Mucosa of stomach (tissue), 1 donor: ENCODE measurements around the gene ZNF418.
"Not testable (repeated sequence)": the region's sequence is repeated elsewhere in the genome, so short reads cannot be mapped to it uniquely, and the experiment has no call there.

Experiments used
- H3K27me3 ChIP-seq: one replicate; pipeline ENCODE4 v1.7.0; 2013; ENCODE audit warnings: mild to moderate bottlenecking, low read length; ENCODE audit not compliant: control insufficient read depth, insufficient read depth
- H3K36me3 ChIP-seq: one replicate; pipeline ENCODE4 v1.7.0; 2013; ENCODE audit warnings: low read length; ENCODE audit not compliant: control insufficient read depth, insufficient read depth
- H3K4me1 ChIP-seq: one replicate; pipeline ENCODE4 v1.7.0; 2013; ENCODE audit warnings: mild to moderate bottlenecking, low read length; ENCODE audit not compliant: control insufficient read depth, insufficient read depth
- H3K4me3 ChIP-seq: one replicate; pipeline ENCODE4 v1.7.0; 2013; ENCODE audit warnings: low read length
- H3K9ac ChIP-seq: one replicate; pipeline ENCODE4 v1.7.0; 2013; ENCODE audit warnings: mild to moderate bottlenecking, low read length, moderate library complexity
- H3K9me3 ChIP-seq: one replicate; pipeline ENCODE4 v1.7.0; 2013; ENCODE audit warnings: mild to moderate bottlenecking, low read length, moderate library complexity; ENCODE audit not compliant: control insufficient read depth
- donor health status: Pancreatic carcinoma.

ZNF418 gene

GRCh38 chr19:57941593-57941992 lies 6.4 kb upstream of the ZNF418 start:
- H3K36me3 ChIP-seq: peaks cover 8% of the 10 kb centered on the region
- no peaks in the 10 kb centered on the region for H3K27me3 ChIP-seq

DNA sequence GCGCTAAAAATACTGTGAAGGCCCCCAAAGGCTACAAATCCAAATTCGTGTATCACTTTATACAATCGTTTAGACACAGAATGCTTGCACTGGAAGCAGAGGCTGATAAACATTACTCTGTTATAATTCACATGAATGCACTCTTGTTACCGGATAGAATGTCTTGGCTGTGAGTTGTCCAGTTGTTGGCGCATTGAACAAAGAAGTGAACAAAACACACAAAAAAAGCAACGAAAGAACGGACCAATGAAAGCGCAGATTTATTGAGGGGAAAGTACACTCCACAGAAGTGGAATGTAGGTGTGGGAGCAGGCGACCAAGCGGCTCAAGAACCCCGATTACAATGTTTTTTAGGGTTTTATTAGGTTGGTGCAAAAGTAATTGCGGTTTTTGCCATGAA lies 529 bp upstream of the ZNF418 start:
- H3K4me3 ChIP-seq: no peak overlapping the region
- no peak overlapping the region for H3K9ac ChIP-seq
- no peaks in the 10 kb centered on the region for H3K36me3 ChIP-seq
- H3K27me3 ChIP-seq: no peaks in the 10 kb centered on the region
- peaks cover 5% of the 10 kb centered on the region for H3K4me1 ChIP-seq
- H3K9me3 ChIP-seq: peaks cover 10% of the 10 kb centered on the region

More at GRCh38 chr19:57941593-57941992, 6.4 kb upstream of the ZNF418 start:
- H3K4me3 ChIP-seq: no peak overlapping the region
- H3K9ac ChIP-seq: no peak overlapping the region
- H3K4me1 ChIP-seq: peaks cover 4% of the 10 kb centered on the region
- H3K9me3 ChIP-seq: peaks cover 5% of the 10 kb centered on the region

DNA sequence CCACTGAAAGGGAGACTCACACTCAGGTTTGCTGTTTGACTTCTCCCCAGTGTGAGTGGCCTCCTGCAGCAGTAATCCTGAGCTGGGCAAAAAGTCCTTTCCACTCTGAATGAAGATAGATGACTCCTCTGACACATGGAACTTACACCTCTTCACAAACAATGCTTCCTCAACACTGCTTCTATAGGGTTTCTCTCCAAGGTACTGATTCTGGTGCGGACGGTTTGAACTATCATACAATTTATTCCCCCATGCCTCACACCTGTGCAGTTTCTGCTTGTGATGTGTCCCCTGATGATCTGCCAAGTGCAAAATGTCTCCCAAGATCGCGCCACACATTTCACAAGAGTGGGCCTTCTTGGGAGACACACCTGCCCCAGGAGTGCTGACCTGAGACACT lies 7.6 kb downstream of the ZNF418 start:
- Histone ChIP-seq H3K9me3 (peaks cover 18% of the 10 kb centered on the region), H3K9ac (no peak overlapping the region), H3K4me1 (no peaks in the 10 kb centered on the region), H3K4me3 (no peak overlapping the region), H3K27me3 (no peaks in the 10 kb centered on the region), H3K36me3 (no peaks in the 10 kb centered on the region)

DNA sequence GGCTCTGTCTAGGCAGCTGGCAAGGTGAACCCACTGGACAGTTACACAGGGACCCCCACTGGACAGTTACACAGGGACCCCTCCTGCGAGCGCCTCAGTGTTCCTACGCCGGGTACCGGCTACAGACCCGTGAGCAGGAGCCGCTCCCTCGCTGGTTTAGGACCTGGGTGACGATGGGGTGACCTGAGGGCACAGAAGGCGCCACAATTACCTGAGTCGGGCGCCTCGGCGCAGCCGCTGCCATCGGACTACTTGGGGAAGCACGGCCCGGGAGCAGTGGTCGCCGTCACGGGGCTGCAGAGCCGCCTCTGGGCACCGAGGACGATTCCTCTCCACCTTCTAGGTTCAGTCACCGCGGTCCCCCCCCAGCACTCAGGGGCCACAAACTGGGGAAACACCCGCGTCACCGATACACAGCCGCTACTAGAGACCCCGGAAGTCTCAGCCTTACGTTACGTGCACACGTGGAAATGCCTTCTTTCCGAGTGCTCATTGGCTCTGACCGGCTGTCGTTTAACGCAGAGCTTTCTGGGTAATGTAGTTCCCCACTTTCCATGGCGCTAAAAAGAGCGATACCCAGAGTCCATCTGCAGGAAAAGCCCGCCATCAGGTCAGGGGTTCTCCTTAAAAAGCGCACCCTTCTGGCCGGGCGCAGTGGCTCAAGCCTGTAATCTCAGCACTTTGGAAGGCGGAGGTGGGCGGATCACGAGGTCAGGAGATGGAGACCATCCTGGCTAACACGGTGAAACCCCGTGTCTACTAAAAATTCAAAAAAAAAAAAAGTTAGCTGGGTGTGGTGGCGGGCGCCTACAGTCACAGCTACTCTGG lies 18.8 kb downstream of the ZNF418 start, which contains the start of gene ZNF417:
Gene ZNF417, minus strand, starts transcription at position 425 of the 828 bp plus-strand sequence. Its CDS starts 181 bp downstream, at position 244.
- H3K27me3 ChIP-seq, H3K9me3 ChIP-seq, H3K36me3 ChIP-seq: not testable (repeated sequence)
- peak within 1 kb of the TSS; percentile 28 for H3K4me3 ChIP-seq
- H3K9ac ChIP-seq: peak within 1 kb of the TSS; percentile 89
- H3K4me1 ChIP-seq: peaks cover 12% of the 10 kb centered on the region

GRCh38 chr19:57914531-57914930 lies 20.7 kb downstream of the ZNF418 start:
- no peaks in the 10 kb centered on the region for H3K27me3 ChIP-seq
- H3K36me3 ChIP-seq: no peaks in the 10 kb centered on the region
- H3K9ac ChIP-seq: no peak overlapping the region
- no peak overlapping the region for H3K4me3 ChIP-seq
- H3K4me1 ChIP-seq: peaks cover 12% of the 10 kb centered on the region
- no peaks in the 10 kb centered on the region for H3K9me3 ChIP-seq

GRCh38 chr19:57907394-57907793 lies 27.8 kb downstream of the ZNF418 start:
- Histone ChIP-seq H3K9ac (no peak overlapping the region), H3K36me3 (peaks cover 6% of the 10 kb centered on the region), H3K4me3 (no peak overlapping the region), H3K27me3 (no peaks in the 10 kb centered on the region), H3K4me1 (no peaks in the 10 kb centered on the region), H3K9me3 (no peaks in the 10 kb centered on the region)

GRCh38 chr19:57905258-57905657 lies 29.9 kb downstream of the ZNF418 start:
- Histone ChIP-seq H3K36me3 (peaks cover 6% of the 10 kb centered on the region), H3K4me3 (no peak overlapping the region), H3K9ac (no peak overlapping the region), H3K9me3 (no peaks in the 10 kb centered on the region), H3K27me3 (no peaks in the 10 kb centered on the region), H3K4me1 (no peaks in the 10 kb centered on the region)

- no peak overlapping the region for H3K4me3 ChIP-seq
- H3K36me3 ChIP-seq: peaks cover 6% of the 10 kb centered on the region
- H3K27me3 ChIP-seq: no peaks in the 10 kb centered on the region
- H3K4me1 ChIP-seq: no peaks in the 10 kb centered on the region
- no peaks in the 10 kb centered on the region for H3K9me3 ChIP-seq
- H3K9ac ChIP-seq: no peak overlapping the region
These were observed 31.5 kb downstream of the ZNF418 start for GRCh38 chr19:57903618-57904184.

DNA sequence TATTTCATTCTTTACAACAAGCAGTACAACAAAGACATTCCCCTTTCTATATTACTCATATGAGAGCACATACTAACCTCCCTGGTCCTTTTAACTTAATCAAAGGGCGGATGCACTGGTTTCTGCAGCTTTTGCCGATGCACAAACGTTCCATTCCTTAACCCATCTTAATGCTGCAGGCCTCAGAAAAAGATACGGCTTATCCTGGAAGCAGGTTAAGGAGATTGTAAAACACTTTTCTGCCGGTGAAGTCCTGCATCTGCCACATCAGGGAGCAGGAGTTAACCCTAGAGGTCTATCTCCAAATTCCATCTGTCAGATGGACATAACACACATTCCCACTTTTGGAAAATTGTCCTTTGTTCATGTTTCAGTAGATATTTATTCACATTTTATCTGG lies 34.9 kb downstream of the ZNF418 start:
- H3K27me3 ChIP-seq: no peaks in the 10 kb centered on the region
- H3K9me3 ChIP-seq: no peaks in the 10 kb centered on the region
- no peak overlapping the region for H3K9ac ChIP-seq
- no peak overlapping the region for H3K4me3 ChIP-seq
- H3K36me3 ChIP-seq: no peaks in the 10 kb centered on the region
- no peaks in the 10 kb centered on the region for H3K4me1 ChIP-seq

DNA sequence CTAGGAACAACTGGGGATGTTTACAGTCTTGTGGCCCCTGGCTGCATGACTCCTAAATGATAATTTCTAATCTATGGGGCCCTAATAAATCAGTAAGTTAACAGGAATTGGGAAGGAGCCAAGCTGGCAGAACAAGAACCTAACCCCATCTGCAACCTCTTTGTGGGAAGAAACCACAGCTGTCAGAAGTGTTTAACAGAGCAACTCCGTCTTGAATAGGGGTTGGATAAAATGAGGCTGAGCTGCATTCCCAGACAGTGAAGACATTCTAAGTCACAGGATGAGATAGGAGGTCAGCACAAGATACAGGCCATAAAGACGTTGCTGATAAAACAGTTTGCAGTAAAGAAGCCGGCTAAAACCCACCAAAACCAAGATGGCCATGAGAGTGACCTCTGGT lies 44.5 kb downstream of the ZNF418 start:
- not testable (repeated sequence) for H3K4me1 ChIP-seq, H3K9ac ChIP-seq, H3K36me3 ChIP-seq, H3K27me3 ChIP-seq, H3K4me3 ChIP-seq, H3K9me3 ChIP-seq

- Histone ChIP-seq H3K9ac (peak within 1 kb of the TSS; percentile 64), H3K4me1 (no peaks in the 10 kb centered on the region), H3K36me3 (no peaks in the 10 kb centered on the region), H3K27me3 (no peaks in the 10 kb centered on the region), H3K4me3 (peak within 1 kb of the TSS; percentile 64), H3K9me3 (no peaks in the 10 kb centered on the region)
These were observed 46.5 kb downstream of the ZNF418 start, which contains the start of gene ZNF814 for GRCh38 chr19:57888560-57889231. TSS of gene ZNF814 (minus strand) at chr19:57889037. CDS start at chr19:57888802, 235 bp downstream.

GRCh38 chr19:57888107-57888559 lies 47.1 kb downstream of the ZNF418 start:
- Histone ChIP-seq H3K9me3 (no peaks in the 10 kb centered on the region), H3K9ac (peak overlapping the region; percentile 64), H3K27me3 (no peaks in the 10 kb centered on the region), H3K4me3 (peak overlapping the region; percentile 64), H3K36me3 (no peaks in the 10 kb centered on the region), H3K4me1 (no peaks in the 10 kb centered on the region)
